Ovary (tissue), 3 donors: Measurements from ENCODE around the gene HCFC2.
"Not testable (repeated sequence)": the region's sequence is repeated elsewhere in the genome, so short reads cannot be mapped to it uniquely, and the experiment has no call there.

Experiments used
- CTCF ChIP-seq, 3 donors: fragments of 450-650 bp in 2 of 3; fragments of 200-600 bp in 1 of 3; IDR thresholded peaks; one replicate each; pipeline versions ENCODE4 v1.5.1 to v1.8.0; 2016 to 2022; ENCODE audit warnings: antibody characterized with exemption in 3 of 3, mild to moderate bottlenecking in 1 of 3
- POLR2A ChIP-seq: fragments of 450-650 bp; IDR thresholded peaks from one replicate; pipeline ENCODE4 v1.6.1; 2017; ENCODE audit warnings: antibody characterized with exemption, mild to moderate bottlenecking, moderate library complexity
- donor health status: DM: no; HTN: no; CAD: no.

- TF ChIP-seq CTCF (IDR thresholded peaks at IDR 0.05); POLR2A: not testable (repeated sequence)
Measured at GRCh38 chr12:104036143-104036542, 28.2 kb upstream of the HCFC2 start.
